Sigmoid colon (tissue), 7 donors: ENCODE results near the gene PCDH15. TPM values are rescaled to one million over a fixed set of nuclear protein-coding genes. Genes with fewer than 3 reads are reported as not detected.

Source experiments
- DNase-seq: peaks from one replicate; pipeline ENCODE4 v3.0.0-alpha.2; 2019
- H3K27ac ChIP-seq, 4 donors: fragments of 200-600 bp; sonication (generic); one replicate each; pipeline ENCODE4 v1.5.1; 2016 to 2019; ENCODE audit warnings: mild to moderate bottlenecking in 1 of 4
- H3K27me3 ChIP-seq, 3 donors: fragments of 200-600 bp; sonication (generic); one replicate each; pipeline ENCODE4 v1.5.1; 2019; ENCODE audit warnings: mild to moderate bottlenecking in 1 of 3
- H3K36me3 ChIP-seq, 4 donors: fragments of 200-600 bp; sonication (generic); one replicate each; pipeline ENCODE4 v1.5.1; 2016 to 2019
- H3K4me1 ChIP-seq, 4 donors: fragments of 200-600 bp; sonication (generic); one replicate each; pipeline ENCODE4 v1.5.1; 2017 to 2019
- H3K4me3 ChIP-seq, 4 donors: fragments of 200-600 bp; sonication (generic); one replicate each; pipeline ENCODE4 v1.5.1; 2017 to 2019; ENCODE audit warnings: mild to moderate bottlenecking in 2 of 4, moderate library complexity in 1 of 4
- H3K9me3 ChIP-seq, 4 donors: fragments of 200-600 bp in 3 of 4; sonication (generic) in 3 of 4; one replicate each; pipeline versions ENCODE4 v1.5.1 to v1.6.1; 2013 to 2019
- CTCF ChIP-seq, 4 experiments: fragments of 450-650 bp in 3 of 4; fragments of 200-600 bp in 1 of 4; IDR thresholded peaks; one replicate each; pipeline ENCODE4 v1.5.1; 2016 to 2019; ENCODE audit warnings: antibody characterized with exemption in 4 of 4, mild to moderate bottlenecking in 3 of 4, moderate library complexity in 2 of 4
- EP300 ChIP-seq, 4 donors: sonication (generic); formaldehyde crosslinking; IDR thresholded peaks; one replicate each; pipeline ENCODE4 v1.6.1; 2017; ENCODE audit warnings: antibody characterized with exemption in 4 of 4
- POLR2A ChIP-seq, 2 donors: fragments of 450-650 bp; IDR thresholded peaks; one replicate each; pipeline ENCODE4 v1.6.1; 2016; ENCODE audit warnings: antibody characterized with exemption in 2 of 2, mild to moderate bottlenecking in 2 of 2, moderate library complexity in 2 of 2
- POLR2AphosphoS5 ChIP-seq, 4 donors: sonication (generic); formaldehyde crosslinking; IDR thresholded peaks; one replicate each; pipeline ENCODE4 v1.6.1; 2017; ENCODE audit warnings: antibody characterized with exemption in 4 of 4
- WGBS, 2 donors: extraction: QIAGEN DNeasy Blood & Tissue Kit; methylation state at CpG; one replicate each; pipeline ENCODE4 v1.1.7; 2013; 5-methylcytosine and 5-hydroxymethylcytosine counted together
- intact Hi-C: fragments of 100-400 bp; cut with DNase I; formaldehyde crosslinking; loops from one replicate; pipeline ENCODE4 v1.15.1; 2023
- polyA plus RNA-seq, 3 donors: library from polyadenylated mRNA; stranded (reverse); fragments of 200-250 nt; gene quantifications; one replicate each; pipeline ENCODE4 v1.2.3, GENCODE V29; 2013
- total RNA-seq, 4 donors: library from RNA; depleted of rRNA; stranded (reverse); fragments of >200 nt; gene quantifications; one replicate each; pipeline ENCODE4 v1.1.0, GENCODE V29; 2016
- donor health status: healthy with polysubstance abuse.
- donor health status: Bipolar disorder and iron deficiency.
- donor health status: healthy.

The PCDH15 gene
- total and polyA plus RNA-seq, 7 donors = 0.14 to 0.71 (median 0.16) TPM; not detected in 2

DNA sequence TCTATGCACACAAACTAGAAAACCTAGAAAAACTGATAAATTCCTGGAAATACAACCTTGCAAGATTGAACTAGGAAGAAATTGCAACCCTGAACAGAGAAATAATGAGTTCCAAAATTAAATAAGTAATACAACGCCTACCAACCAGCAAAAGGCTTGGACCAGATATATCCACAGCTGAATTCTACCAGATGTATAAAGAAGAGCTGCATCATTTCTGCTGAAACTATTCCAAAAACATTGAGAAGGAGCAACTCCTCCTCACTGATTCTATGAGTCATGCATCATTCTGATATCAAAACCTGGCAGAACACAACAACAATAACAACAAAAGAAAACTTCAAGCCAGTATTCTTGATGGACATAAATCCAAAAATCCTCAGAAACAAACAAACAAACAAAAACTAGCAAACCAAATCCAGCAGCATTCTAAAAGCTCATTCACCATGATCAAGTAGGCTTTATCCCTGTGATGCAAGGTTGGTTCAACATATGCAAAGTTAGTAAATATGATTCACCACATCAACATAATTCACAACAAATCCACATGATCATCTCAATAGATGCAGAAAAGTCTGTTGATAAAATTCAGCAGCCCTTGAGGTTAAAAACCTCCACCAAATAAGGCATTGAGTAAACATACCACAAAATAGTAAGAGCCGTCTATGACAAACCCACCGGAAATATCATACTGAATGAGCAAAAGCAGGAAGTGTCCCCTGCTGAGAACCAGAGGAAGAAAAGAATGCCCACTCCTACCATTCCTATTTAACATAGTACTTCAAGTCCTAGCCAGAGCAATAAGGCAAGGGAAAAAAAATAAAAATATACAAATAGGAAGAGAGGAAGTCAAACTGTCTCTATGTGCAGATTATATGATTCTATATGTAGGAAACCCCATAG is 98.2 kb downstream of the PCDH15 start:
- TF ChIP-seq CTCF (IDR thresholded peaks at IDR 0.05) (no peak), POLR2A (IDR thresholded peaks at IDR 0.05) (no peak), POLR2AphosphoS5 (IDR thresholded peaks at IDR 0.05) (no peak), EP300 (IDR thresholded peaks at IDR 0.05) (no peak)
- intact Hi-C loops = no loop called here
- Histone ChIP-seq H3K4me3 (no peak overlapping the region), H3K27me3 (no peaks in the 10 kb centered on the region), H3K27ac (no peak overlapping the region), H3K9me3 (no peaks in the 10 kb centered on the region), H3K36me3 (no peaks in the 10 kb centered on the region), H3K4me1 (no peaks in the 10 kb centered on the region)
- 75 to 86% methylated on average over 3 of the region's 3 CpGs for WGBS, 2 donors
- DNase-seq = no peak

- TF ChIP-seq POLR2AphosphoS5 (IDR thresholded peaks at IDR 0.05) (no peak), EP300 (IDR thresholded peaks at IDR 0.05) (no peak)
- no peaks in the 10 kb centered on the region for H3K27me3 ChIP-seq
- no peak overlapping the region for H3K4me3 ChIP-seq
- H3K36me3 ChIP-seq = no peaks in the 10 kb centered on the region
- no peaks in the 10 kb centered on the region for H3K4me1 ChIP-seq
- no peak for DNase-seq
- 47 to 54% methylated on average over 1 of the region's 1 CpG for WGBS, 2 donors
- intact Hi-C loops = no loop called here
- no peaks in the 10 kb centered on the region for H3K9me3 ChIP-seq
- no peak overlapping the region for H3K27ac ChIP-seq
Measured at GRCh38 chr10:54691331-54691730, 109.7 kb downstream of the PCDH15 start.

DNA sequence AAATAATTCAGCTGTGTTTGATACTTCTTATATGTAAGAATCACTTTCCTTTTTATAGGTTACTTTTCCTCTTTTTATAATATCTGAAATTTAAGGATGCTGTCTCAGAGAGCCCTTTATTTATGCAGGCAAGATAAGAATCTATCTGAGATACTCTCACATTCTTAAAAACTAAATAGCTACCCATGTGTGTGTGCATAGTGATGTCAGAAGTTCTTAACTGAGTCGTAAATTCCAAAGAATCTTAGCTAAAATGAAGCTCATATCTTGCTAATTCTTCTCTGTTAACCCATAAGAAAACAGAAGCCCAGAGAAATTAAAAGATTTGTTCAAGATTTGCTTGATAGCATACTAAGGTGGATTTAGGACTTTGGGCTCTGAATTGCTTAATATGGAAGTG is 118.5 kb downstream of the PCDH15 start:
- WGBS, 2 donors = 16 to 47% methylated on average over 1 of the region's 1 CpG
- no peak overlapping the region for H3K27ac ChIP-seq
- no peak for DNase-seq
- intact Hi-C loops = no loop called here
- no peaks in the 10 kb centered on the region for H3K4me1 ChIP-seq
- H3K4me3 ChIP-seq = no peak overlapping the region
- TF ChIP-seq EP300 (IDR thresholded peaks at IDR 0.05) (no peak), POLR2AphosphoS5 (IDR thresholded peaks at IDR 0.05) (no peak), POLR2A (IDR thresholded peaks at IDR 0.05) (no peak)
- no peaks in the 10 kb centered on the region for H3K36me3 ChIP-seq
- no peaks in the 10 kb centered on the region for H3K27me3 ChIP-seq
- H3K9me3 ChIP-seq = no peaks in the 10 kb centered on the region

DNA sequence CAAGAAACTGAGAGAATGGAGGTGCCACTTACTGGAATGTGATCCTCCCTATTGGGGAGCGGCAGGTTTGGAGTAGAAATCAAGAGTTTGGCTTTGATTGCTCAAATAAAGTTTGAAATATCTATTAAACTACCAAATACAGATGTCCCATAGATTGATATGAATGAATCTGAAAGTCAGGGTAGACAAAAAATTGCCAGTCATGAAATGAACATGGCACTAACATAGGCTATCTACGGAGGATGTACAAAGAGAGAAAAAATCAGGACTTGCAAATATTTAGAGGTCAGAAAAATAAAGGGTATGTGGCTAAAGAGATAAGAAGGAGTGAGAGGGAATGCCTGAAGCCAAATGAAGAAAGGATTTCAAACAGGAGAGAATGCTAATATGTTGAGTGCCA is 119.9 kb downstream of the PCDH15 start:
- intact Hi-C loops = no loop called here
- WGBS, 2 donors = 72 to 83% methylated on average over 2 of the region's 2 CpGs

GRCh38 chr10:54667136-54667535 is 133.9 kb downstream of the PCDH15 start:
- Histone ChIP-seq H3K27ac (no peak overlapping the region), H3K4me1 (no peaks in the 10 kb centered on the region), H3K4me3 (no peak overlapping the region), H3K27me3 (no peaks in the 10 kb centered on the region), H3K36me3 (no peaks in the 10 kb centered on the region), H3K9me3 (no peaks in the 10 kb centered on the region)
- DNase-seq = no peak
- TF ChIP-seq POLR2AphosphoS5 (IDR thresholded peaks at IDR 0.05) = no peak
- TF ChIP-seq EP300 (IDR thresholded peaks at IDR 0.05) = no peak
- no peak for TF ChIP-seq CTCF (IDR thresholded peaks at IDR 0.05)
- no peak for TF ChIP-seq POLR2A (IDR thresholded peaks at IDR 0.05)
- WGBS, 2 donors = 21 to 67% methylated on average over 1 of the region's 1 CpG
- intact Hi-C loops = no loop called here

More for the DNA sequence above, 119.9 kb downstream of the PCDH15 start:
- Histone ChIP-seq H3K27me3 (no peaks in the 10 kb centered on the region), H3K4me1 (no peaks in the 10 kb centered on the region), H3K9me3 (no peaks in the 10 kb centered on the region), H3K36me3 (no peaks in the 10 kb centered on the region), H3K27ac (no peak overlapping the region), H3K4me3 (no peak overlapping the region)
- no peak for DNase-seq
- TF ChIP-seq POLR2AphosphoS5 (IDR thresholded peaks at IDR 0.05) (no peak), POLR2A (IDR thresholded peaks at IDR 0.05) (no peak), EP300 (IDR thresholded peaks at IDR 0.05) (no peak), CTCF (IDR thresholded peaks at IDR 0.05) (no peak)
